GM12864 (cell line): Measurements from ENCODE around the gene TMEM184A.

Experiments
- DNase-seq: peaks from one replicate; pipeline ENCODE4 v3.0.0-alpha.2; 2011; ENCODE audit warnings: low read depth
- H3K4me3 ChIP-seq: 2 replicates; pipeline ENCODE4 v1.5.1; 2011; ENCODE audit warnings: mild to moderate bottlenecking, low read depth, low read length, control low read depth
- CTCF ChIP-seq: IDR thresholded peaks from 2 replicates; pipeline ENCODE4 v1.5.1; 2011; ENCODE audit warnings: low read depth, mild to moderate bottlenecking, moderate library complexity, low read length, control low read depth, inconsistent platforms; ENCODE audit errors: missing control alignments

TMEM184A gene

GRCh38 chr7:1557771-1558170 is 1.8 kb upstream of the TMEM184A start:
- DNase-seq = no peak
- H3K4me3 ChIP-seq = no peak overlapping the region
- no peak for TF ChIP-seq CTCF

DNA sequence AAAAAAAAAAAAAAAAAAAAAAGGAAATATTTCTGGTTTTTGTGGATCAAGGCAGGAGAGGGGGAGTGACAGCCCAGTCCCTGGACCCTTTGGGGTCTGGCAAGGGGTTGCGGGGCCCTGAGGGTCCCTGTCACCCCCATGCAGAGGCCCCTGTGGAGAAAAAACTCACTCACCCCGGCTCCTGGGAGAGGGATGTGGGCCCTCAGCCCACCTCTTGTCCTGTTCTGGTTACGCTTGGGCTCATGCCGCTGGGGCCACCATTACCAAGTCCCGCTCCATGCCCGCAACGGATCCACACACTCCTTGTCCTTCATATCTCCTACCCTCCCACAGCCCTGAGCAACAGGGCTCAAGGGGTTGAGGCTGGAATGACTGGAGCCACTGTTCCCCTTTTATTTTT is 1.0 kb upstream of the TMEM184A start:
- no peak overlapping the region for H3K4me3 ChIP-seq
- no peak for DNase-seq
- no peak for TF ChIP-seq CTCF

DNA sequence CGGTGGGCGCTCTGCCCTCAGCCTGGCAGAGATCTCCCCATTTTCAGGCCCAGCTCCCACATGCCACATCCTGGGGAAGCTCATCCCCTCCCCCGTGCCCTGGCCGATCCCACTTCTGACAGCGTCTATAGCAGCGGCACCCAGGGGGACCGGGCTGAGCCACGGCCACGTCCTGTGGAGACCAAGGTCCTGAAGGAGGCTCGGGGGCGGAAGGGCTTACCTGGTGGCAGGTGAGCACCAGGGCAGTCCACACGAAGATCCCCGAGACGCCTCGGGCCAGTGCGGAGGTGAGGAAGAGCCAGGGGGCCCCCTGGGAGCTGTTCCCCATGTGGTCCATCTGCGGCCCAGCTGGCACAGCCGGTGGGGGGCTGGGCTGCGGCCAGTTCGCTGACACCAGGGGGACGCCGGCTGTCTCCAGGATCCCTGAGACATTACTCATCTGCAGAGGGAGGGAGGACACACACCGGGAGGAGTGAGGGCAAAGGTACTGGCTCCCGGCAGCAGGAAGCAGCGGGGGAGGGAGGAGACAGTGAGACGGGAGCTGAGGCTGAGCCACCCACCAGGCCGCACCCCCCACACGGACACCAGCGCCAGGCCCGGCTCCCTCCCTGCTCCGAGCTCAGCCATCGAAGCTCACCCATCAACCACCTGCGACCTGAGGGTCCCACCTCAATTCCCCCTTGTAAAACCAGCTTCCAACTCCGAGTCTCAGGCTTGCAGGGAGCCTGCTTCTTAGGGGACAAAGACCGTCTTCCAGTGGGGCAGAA is 776 bp downstream of the TMEM184A start:
- H3K4me3 ChIP-seq = no peak overlapping the region
- DNase-seq = no peak
- TF ChIP-seq CTCF = no peak

- no peak for DNase-seq
- no peak overlapping the region for H3K4me3 ChIP-seq
- no peak for TF ChIP-seq CTCF
Observed at GRCh38 chr7:1554333-1555045, 1.5 kb downstream of the TMEM184A start.

GRCh38 chr7:1553512-1554210 is 2.3 kb downstream of the TMEM184A start:
- no peak overlapping the region for H3K4me3 ChIP-seq
- TF ChIP-seq CTCF = no peak
- no peak for DNase-seq

GRCh38 chr7:1552200-1552599 is 3.8 kb downstream of the TMEM184A start:
- no peak for DNase-seq
- no peak for TF ChIP-seq CTCF
- H3K4me3 ChIP-seq = no peak overlapping the region

- H3K4me3 ChIP-seq = no peak overlapping the region
- TF ChIP-seq CTCF = no peak
- DNase-seq = no peak
Observed at GRCh38 chr7:1550846-1551155, 5.2 kb downstream of the TMEM184A start.
